ENCODE results near the gene MGAT3. TPM values are rescaled to one million over a fixed set of nuclear protein-coding genes. Genes with fewer than 3 reads are reported as not detected.

MGAT3 gene
- total RNA-seq, 4 donors from 2014 or later, result 0.55 to 1.0 (median 0.59) TPM

DNA sequence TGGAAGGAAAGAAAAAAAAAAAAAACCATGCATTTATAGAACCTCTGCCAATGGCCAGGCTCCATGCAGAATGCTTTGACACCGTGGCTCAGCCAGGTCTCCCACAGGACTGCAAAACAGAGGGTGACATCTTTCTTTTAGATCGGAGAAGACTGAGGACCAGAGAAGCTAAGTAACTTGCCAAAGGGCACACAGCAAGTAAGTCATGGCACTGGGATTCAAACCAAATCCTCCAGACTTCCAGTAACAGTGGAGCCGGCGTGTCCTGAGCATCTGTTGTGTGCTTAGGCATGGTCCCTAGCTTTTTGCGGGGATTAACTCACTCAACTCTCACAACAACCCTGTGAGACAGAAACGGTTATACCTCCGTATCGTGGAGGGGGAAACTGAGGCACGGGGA lies 20.7 kb downstream of the MGAT3 start:
- intact Hi-C loops (cut with DNase I; ENCODE audit: low total_unique reads) (no loop called here), in situ Hi-C loops (cut with MboI; ENCODE audit: low sequenced_read_pairs in 4 of 4) (no loop called here)
- Histone ChIP-seq H3K27ac (no peak overlapping the region), H3K9me3 (no peaks in the 10 kb centered on the region), H3K4me1 (peaks cover 0 to 3% of the 10 kb centered on the region in 2 donors), H3K36me3 (no peaks in the 10 kb centered on the region), H3K27me3 (no peaks in the 10 kb centered on the region), H3K4me3 (no peak overlapping the region)
- ATAC-seq, result no peak
- no peak for TF ChIP-seq POLR2A (IDR thresholded peaks at IDR 0.05)
- TF ChIP-seq, protein P1, sequence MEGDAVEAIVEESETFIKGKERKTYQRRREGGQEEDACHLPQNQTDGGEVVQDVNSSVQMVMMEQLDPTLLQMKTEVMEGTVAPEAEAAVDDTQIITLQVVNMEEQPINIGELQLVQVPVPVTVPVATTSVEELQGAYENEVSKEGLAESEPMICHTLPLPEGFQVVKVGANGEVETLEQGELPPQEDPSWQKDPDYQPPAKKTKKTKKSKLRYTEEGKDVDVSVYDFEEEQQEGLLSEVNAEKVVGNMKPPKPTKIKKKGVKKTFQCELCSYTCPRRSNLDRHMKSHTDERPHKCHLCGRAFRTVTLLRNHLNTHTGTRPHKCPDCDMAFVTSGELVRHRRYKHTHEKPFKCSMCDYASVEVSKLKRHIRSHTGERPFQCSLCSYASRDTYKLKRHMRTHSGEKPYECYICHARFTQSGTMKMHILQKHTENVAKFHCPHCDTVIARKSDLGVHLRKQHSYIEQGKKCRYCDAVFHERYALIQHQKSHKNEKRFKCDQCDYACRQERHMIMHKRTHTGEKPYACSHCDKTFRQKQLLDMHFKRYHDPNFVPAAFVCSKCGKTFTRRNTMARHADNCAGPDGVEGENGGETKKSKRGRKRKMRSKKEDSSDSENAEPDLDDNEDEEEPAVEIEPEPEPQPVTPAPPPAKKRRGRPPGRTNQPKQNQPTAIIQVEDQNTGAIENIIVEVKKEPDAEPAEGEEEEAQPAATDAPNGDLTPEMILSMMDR (IDR thresholded peaks at IDR 0.05 in 4 of 5, conservative IDR thresholded peaks at IDR 0.05 in 1 of 5), result no peak
- no peak for DNase-seq

DNA sequence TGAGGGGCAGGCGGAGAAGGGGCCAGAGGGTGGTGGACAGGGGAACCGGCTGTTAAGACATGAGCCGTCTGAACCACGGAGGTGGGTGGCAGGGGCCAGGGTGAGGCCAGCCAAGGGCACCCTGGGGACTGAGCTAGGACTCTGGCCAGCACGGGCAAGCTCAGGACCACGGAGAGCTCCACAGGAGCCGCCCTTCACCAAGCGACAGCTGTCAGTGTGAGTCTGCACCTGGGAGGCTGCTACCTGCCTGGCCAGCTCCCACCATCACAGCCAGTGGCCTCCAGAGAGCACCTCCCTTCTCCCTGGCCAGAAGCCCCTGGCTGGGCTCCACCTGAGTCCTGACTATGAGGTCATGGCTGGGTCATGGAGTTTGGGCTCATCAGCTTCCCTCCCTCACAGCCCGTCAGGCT lies 21.6 kb downstream of the MGAT3 start:
- ATAC-seq, result no peak
- H3K4me1 ChIP-seq, result no peaks in the 10 kb centered on the region
- H3K27ac ChIP-seq, result no peak overlapping the region
- DNase-seq, result no peak
- intact Hi-C loops (cut with DNase I; ENCODE audit: low total_unique reads), result no loop called here
- no peaks in the 10 kb centered on the region for H3K9me3 ChIP-seq
- no peaks in the 10 kb centered on the region for H3K36me3 ChIP-seq
- H3K27me3 ChIP-seq, result no peaks in the 10 kb centered on the region
- in situ Hi-C loops (cut with MboI; ENCODE audit: low sequenced_read_pairs in 4 of 4), result no loop called here
- no peak for TF ChIP-seq POLR2A (IDR thresholded peaks at IDR 0.05)
- TF ChIP-seq, protein P1 (IDR thresholded peaks at IDR 0.05 in 4 of 5, conservative IDR thresholded peaks at IDR 0.05 in 1 of 5), result no peak
- no peak overlapping the region for H3K4me3 ChIP-seq

DNA sequence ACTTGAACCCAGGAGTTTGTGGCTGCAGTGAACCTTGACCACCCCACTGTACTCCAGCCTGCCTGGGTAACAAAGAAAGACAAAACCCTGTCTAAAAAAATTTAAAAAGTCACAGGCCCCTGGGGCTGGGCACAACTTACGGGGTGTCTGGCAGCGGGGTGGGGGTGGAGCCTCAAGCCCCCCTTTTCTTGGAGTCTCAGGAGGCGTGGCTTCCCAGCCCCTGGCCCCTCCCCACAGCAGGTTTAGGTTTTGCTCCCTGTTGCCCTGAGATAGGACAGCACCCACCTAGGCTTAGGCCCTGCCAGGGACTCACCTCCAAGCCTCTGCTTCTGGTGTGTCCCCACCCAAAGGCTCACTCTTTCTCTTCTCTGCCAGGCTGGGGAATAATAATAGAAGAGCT lies 22.4 kb downstream of the MGAT3 start:
- in situ Hi-C loops (cut with MboI; ENCODE audit: low sequenced_read_pairs in 4 of 4) (no loop called here), intact Hi-C loops (cut with DNase I; ENCODE audit: low total_unique reads) (no loop called here)
- Histone ChIP-seq H3K9me3 (no peaks in the 10 kb centered on the region), H3K36me3 (no peaks in the 10 kb centered on the region), H3K27me3 (no peaks in the 10 kb centered on the region), H3K27ac (no peak overlapping the region), H3K4me1 (no peaks in the 10 kb centered on the region), H3K4me3 (no peak overlapping the region)
- DNase-seq, result no peak
- no peak for ATAC-seq
- TF ChIP-seq POLR2A (IDR thresholded peaks at IDR 0.05), result no peak
- TF ChIP-seq, protein P1 (IDR thresholded peaks at IDR 0.05 in 4 of 5, conservative IDR thresholded peaks at IDR 0.05 in 1 of 5), result no peak

DNA sequence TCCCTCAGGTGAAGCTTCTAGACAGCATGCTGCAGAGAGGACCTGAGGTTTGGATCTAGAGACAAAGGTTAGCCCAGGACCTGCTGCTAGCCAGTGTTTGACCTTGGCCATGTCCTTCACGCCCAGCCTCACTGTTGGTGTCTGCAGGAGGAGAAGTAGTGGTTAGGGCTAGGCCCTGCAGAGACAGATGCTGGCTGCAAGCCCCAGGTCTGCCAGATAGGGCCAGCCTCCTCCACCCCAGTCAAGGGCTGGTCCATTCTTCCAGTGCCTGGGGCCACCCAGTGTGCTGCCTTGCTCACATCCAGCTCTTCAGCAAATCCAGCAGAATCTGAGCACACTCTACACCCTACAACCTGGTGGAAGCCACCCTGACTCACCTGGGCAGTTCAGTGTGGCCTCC lies 23.7 kb downstream of the MGAT3 start:
- H3K4me3 ChIP-seq, result no peak overlapping the region
- no peaks in the 10 kb centered on the region for H3K36me3 ChIP-seq
- DNase-seq, result no peak
- in situ Hi-C loops (cut with MboI; ENCODE audit: low sequenced_read_pairs in 4 of 4), result no loop called here
- no peaks in the 10 kb centered on the region for H3K4me1 ChIP-seq
- no peaks in the 10 kb centered on the region for H3K27me3 ChIP-seq
- intact Hi-C loops (cut with DNase I; ENCODE audit: low total_unique reads), result no loop called here
- TF ChIP-seq, protein P1 (IDR thresholded peaks at IDR 0.05 in 4 of 5, conservative IDR thresholded peaks at IDR 0.05 in 1 of 5), result no peak
- no peak for TF ChIP-seq POLR2A (IDR thresholded peaks at IDR 0.05)
- H3K9me3 ChIP-seq, result no peaks in the 10 kb centered on the region
- H3K27ac ChIP-seq, result no peak overlapping the region
- ATAC-seq, result no peak

DNA sequence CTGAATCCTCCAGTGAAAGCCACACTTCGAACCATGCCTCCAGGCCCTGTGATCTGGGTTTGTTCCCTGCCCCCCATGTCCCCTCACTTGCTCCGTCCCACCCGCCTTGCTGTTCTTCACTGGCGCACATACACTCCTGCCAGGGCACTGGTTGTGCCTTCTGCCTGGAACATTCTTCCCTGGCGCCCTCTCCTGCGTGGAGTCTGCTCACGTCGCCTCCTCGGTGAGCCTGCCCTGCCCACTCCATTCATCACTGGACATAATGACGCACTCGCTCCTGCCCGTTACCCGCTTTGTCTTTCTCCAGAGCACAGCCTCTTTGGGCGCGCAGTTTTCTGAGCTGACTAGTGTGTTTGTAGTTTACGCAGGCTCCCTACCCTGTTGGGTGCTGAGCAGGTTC lies 24.2 kb downstream of the MGAT3 start:
- Histone ChIP-seq H3K4me3 (no peak overlapping the region), H3K4me1 (no peaks in the 10 kb centered on the region), H3K36me3 (no peaks in the 10 kb centered on the region), H3K9me3 (no peaks in the 10 kb centered on the region), H3K27me3 (no peaks in the 10 kb centered on the region), H3K27ac (no peak overlapping the region)
- no peak for ATAC-seq
- TF ChIP-seq, protein P1 (IDR thresholded peaks at IDR 0.05 in 4 of 5, conservative IDR thresholded peaks at IDR 0.05 in 1 of 5), result no peak
- TF ChIP-seq POLR2A (IDR thresholded peaks at IDR 0.05), result no peak
- intact Hi-C loops (cut with DNase I; ENCODE audit: low total_unique reads), result no loop called here
- no peak for DNase-seq
- in situ Hi-C loops (cut with MboI; ENCODE audit: low sequenced_read_pairs in 4 of 4), result no loop called here

All from gastrocnemius medialis (tissue), 4 donors.